ENCODE data around the gene SIAE.

The SIAE gene

GRCh38 chr11:124662106-124662505, 11.4 kb downstream of the SIAE start:
- no peak for DNase-seq

- DNase-seq = no peak
Measured at GRCh38 chr11:124661553-124661952, 12.0 kb downstream of the SIAE start.

GRCh38 chr11:124658986-124659385, 14.6 kb downstream of the SIAE start:
- DNase-seq = no peak

GRCh38 chr11:124658501-124658900, 15.0 kb downstream of the SIAE start:
- DNase-seq = no peak

GRCh38 chr11:124657904-124658303, 15.6 kb downstream of the SIAE start:
- DNase-seq = no peak

GRCh38 chr11:124656774-124657630, 16.5 kb downstream of the SIAE start:
- no peak for DNase-seq

GRCh38 chr11:124648610-124649009, 24.9 kb downstream of the SIAE start:
- DNase-seq = no peak

- no peak for DNase-seq
Measured at GRCh38 chr11:124646148-124646547, 27.4 kb downstream of the SIAE start.

- DNase-seq = no peak
Measured at GRCh38 chr11:124644426-124645280, 28.9 kb downstream of the SIAE start.

- DNase-seq = no peak
Measured at GRCh38 chr11:124643605-124644425, 29.7 kb downstream of the SIAE start.

- no peak for DNase-seq
Measured at GRCh38 chr11:124643042-124643604, 30.4 kb downstream of the SIAE start.

- no peak for DNase-seq
Measured at GRCh38 chr11:124642628-124643027, 30.9 kb downstream of the SIAE start.

- no peak for DNase-seq
Measured at GRCh38 chr11:124640666-124641065, 32.9 kb downstream of the SIAE start.

GRCh38 chr11:124639186-124639585, 34.4 kb downstream of the SIAE start:
- DNase-seq = no peak

GRCh38 chr11:124638500-124638899, 35.0 kb downstream of the SIAE start:
- DNase-seq = no peak

GRCh38 chr11:124635932-124636331, 37.6 kb downstream of the SIAE start:
- DNase-seq = no peak

GRCh38 chr11:124633355-124633754, 40.2 kb downstream of the SIAE start:
- no peak for DNase-seq

- no peak for DNase-seq
Measured at GRCh38 chr11:124629961-124630360, 43.6 kb downstream of the SIAE start.

- no peak for DNase-seq
Measured at GRCh38 chr11:124627546-124627945, 46.0 kb downstream of the SIAE start.

- DNase-seq = no peak
Measured at GRCh38 chr11:124625504-124626168, 47.9 kb downstream of the SIAE start.

GRCh38 chr11:124623861-124624525, 49.5 kb downstream of the SIAE start:
- no peak for DNase-seq

All from NCI-H2107 (cell line).